Thymus (tissue), 11 donors: ENCODE results near the gene GRIK1. TPM values are rescaled to one million over a fixed set of nuclear protein-coding genes. Genes with fewer than 3 reads are reported as not detected.

Experiments
- DNase-seq, 9 donors: peaks; one replicate each; pipeline ENCODE4 v3.0.0-alpha.2; 2013; ENCODE audit warnings: low spot score in 9 of 9, low read depth in 6 of 9, missing footprints in 1 of 9
- H3K27ac ChIP-seq, 2 donors: one replicate each; pipeline ENCODE4 v1.5.1; 2013; ENCODE audit warnings: control low read depth in 1 of 2, low read depth in 1 of 2, low read length in 1 of 2, mild to moderate bottlenecking in 1 of 2, moderate library complexity in 1 of 2
- H3K27me3 ChIP-seq, 2 donors: one replicate each; pipeline ENCODE4 v1.5.1; 2013; ENCODE audit warnings: low read length in 1 of 2; ENCODE audit not compliant: control insufficient read depth in 2 of 2, insufficient read depth in 1 of 2
- H3K36me3 ChIP-seq, 2 donors: one replicate each; pipeline ENCODE4 v1.5.1; 2013; ENCODE audit warnings: low read length in 1 of 2, mild to moderate bottlenecking in 1 of 2, moderate library complexity in 1 of 2; ENCODE audit not compliant: control insufficient read depth in 2 of 2, insufficient read depth in 2 of 2
- H3K4me1 ChIP-seq, 2 donors: one replicate each; pipeline ENCODE4 v1.5.1; 2013; ENCODE audit warnings: low read length in 2 of 2; ENCODE audit not compliant: control insufficient read depth in 2 of 2, insufficient read depth in 2 of 2
- H3K4me3 ChIP-seq, 2 donors: one replicate each; pipeline ENCODE4 v1.5.1; 2013; ENCODE audit warnings: low read length in 2 of 2, control low read depth in 1 of 2, mild to moderate bottlenecking in 1 of 2
- H3K9me3 ChIP-seq, 2 donors: one replicate each; pipeline ENCODE4 v1.5.1; 2013; ENCODE audit warnings: low read length in 1 of 2, mild to moderate bottlenecking in 1 of 2; ENCODE audit not compliant: control insufficient read depth in 2 of 2, insufficient read depth in 1 of 2
- WGBS: extraction: QIAGEN DNeasy Blood & Tissue Kit; methylation state at CpG from one replicate; pipeline ENCODE4 v1.1.7; 2013; 5-methylcytosine and 5-hydroxymethylcytosine counted together
- polyA plus RNA-seq: library from polyadenylated mRNA; stranded (reverse); fragments of 200-250 nt; gene quantifications from one replicate; pipeline ENCODE4 v1.2.3, GENCODE V29; 2013
- total RNA-seq: library from RNA; stranded (reverse); fragments of 120-200 nt; gene quantifications from one replicate; pipeline ENCODE4 v1.2.4, GENCODE V29; 2013
- donor health status: healthy.

The GRIK1 gene
- total and polyA plus RNA-seq, 2 donors: 0.05 to 0.11 TPM

DNA sequence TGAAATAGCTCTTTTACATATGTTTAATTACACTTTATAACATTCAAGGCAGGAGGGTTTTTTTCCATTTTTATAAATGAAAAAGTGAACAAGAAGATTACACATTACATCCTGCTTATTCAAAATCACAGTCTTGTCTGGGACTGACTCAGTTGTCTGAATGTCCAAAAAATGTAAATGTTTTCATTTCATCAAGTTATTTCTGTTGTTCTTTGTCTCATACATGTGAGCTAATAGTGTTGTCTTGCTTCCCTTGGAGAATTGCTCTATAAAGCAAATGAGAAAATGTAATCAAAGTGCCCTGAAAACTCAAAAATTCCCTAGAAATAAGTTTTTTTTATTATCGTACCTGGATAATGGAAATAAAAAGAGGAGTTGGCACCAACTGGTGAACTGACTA is 242.9 kb downstream of the GRIK1 start:
- no peaks in the 10 kb centered on the region for H3K27me3 ChIP-seq
- no peaks in the 10 kb centered on the region for H3K36me3 ChIP-seq
- no peak for DNase-seq
- no peak overlapping the region for H3K27ac ChIP-seq
- H3K4me3 ChIP-seq: no peak overlapping the region
- no peaks in the 10 kb centered on the region for H3K9me3 ChIP-seq
- WGBS: 96% methylated on average over 1 of the region's 1 CpG
- H3K4me1 ChIP-seq: no peaks in the 10 kb centered on the region

DNA sequence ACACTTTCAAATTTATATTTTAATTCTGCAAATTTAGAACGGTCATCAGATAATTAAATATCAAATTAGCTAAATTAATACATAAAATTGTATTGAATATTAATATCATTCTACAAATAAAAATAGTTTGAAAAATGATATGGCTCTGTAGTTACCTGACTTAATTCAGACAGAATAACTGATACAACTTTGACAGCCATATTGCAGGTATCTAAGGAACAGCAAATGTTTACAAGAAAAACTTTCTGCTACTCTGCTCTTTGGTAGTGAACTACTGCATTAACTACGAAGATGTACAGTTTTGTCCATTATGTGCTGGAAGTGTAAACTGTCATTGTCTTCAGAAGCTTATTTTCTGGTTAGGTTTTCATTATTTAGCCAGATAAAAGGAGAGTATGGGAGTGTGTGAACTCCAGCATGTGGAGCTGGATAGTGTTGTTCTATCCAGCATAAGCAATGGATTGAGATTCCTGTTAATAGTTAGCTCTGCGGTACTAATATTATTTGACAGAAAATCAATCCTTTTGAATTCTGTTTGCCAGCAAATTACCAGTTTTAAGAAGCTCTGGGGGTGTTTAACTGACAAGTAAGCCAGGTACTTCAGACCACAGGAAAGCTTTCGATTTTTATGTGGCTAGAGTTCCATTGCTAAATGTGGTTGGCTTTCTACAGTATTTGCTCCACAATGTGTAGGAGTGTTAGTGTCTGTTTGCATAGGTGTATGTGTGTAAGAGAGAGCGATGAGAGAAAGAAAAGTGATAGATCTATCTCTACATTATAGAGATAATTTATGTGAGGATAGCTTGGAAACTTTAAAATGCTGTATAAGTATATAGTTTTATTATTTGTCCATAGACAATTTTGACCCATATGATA is 247.9 kb downstream of the GRIK1 start:
- no peak overlapping the region for H3K27ac ChIP-seq
- H3K4me1 ChIP-seq: no peaks in the 10 kb centered on the region
- no peak overlapping the region for H3K4me3 ChIP-seq
- no peaks in the 10 kb centered on the region for H3K27me3 ChIP-seq
- no peaks in the 10 kb centered on the region for H3K36me3 ChIP-seq
- DNase-seq: peak in 1 of 9 donors; percentile 11
- WGBS: 82% methylated on average over 5 of the region's 5 CpGs
- no peaks in the 10 kb centered on the region for H3K9me3 ChIP-seq

DNA sequence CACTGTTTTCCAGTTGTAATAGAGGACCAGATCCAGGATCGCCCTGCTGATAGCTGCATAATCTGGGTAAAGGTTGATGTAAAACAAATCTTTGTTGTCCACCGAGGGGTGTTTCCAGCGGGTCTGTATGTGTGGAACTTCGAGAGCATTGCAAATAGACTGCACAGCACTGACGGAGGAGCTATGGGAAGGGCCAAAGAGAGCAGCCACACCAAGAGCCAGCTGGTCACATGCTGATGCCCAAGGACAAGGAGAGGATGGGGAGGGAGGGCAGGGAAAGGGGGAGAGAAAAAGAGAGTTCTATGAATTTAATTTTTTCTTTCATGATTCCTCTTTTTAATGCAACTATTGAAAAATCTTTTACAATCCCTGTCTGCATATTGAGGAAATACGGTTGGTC is 250.0 kb downstream of the GRIK1 start:
- Histone ChIP-seq H3K4me3 (no peak overlapping the region), H3K27me3 (no peaks in the 10 kb centered on the region), H3K36me3 (no peaks in the 10 kb centered on the region), H3K4me1 (no peaks in the 10 kb centered on the region), H3K9me3 (no peaks in the 10 kb centered on the region), H3K27ac (no peak overlapping the region)
- WGBS: 97% methylated on average over 6 of the region's 6 CpGs
- DNase-seq: no peak

DNA sequence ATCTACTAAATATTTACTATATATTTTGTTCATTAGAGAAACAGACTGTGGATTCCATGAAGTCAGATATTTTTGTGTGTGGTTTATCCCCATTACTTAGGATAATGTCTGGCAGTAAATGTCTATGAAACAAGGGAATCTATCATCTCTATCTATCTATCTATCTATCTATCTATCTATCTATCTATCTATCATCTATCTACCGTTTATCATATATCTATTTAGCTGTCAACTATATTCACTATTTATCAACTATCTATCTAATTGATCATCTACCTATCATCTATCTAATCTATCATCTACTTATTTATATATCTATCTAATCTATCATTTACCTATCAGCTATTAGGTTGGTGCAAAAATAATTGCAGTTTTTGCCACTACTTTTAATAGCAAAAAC is 255.7 kb downstream of the GRIK1 start:
- WGBS: 100% methylated on average over 1 of the region's 1 CpG

DNA sequence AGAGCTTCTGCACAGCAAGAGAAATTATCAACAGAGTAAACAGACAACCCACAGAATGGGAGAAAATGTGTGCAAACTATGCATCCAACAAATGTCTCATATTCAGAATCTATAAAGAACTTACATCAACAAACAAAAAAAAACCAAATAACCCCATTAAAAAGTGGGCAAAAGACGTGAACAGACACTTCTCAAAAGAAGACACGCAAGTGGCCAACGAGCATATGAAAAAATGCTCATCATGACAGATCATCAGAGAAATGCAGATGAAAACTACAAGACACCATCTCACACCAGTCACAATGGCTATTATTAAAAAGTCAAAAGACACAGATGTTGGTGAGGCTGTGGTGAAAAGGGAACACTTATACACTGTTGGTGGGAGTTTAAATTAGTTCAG is 257.0 kb downstream of the GRIK1 start:
- Histone ChIP-seq H3K36me3 (no peaks in the 10 kb centered on the region), H3K27ac (no peak overlapping the region), H3K4me3 (no peak overlapping the region), H3K9me3 (no peaks in the 10 kb centered on the region), H3K4me1 (no peaks in the 10 kb centered on the region), H3K27me3 (no peaks in the 10 kb centered on the region)
- 96% methylated on average over 3 of the region's 3 CpGs for WGBS
- no peak for DNase-seq

More for the DNA sequence above, 255.7 kb downstream of the GRIK1 start:
- Histone ChIP-seq H3K27ac (no peak overlapping the region), H3K4me3 (no peak overlapping the region), H3K9me3 (no peaks in the 10 kb centered on the region), H3K27me3 (no peaks in the 10 kb centered on the region), H3K4me1 (no peaks in the 10 kb centered on the region), H3K36me3 (no peaks in the 10 kb centered on the region)
- no peak for DNase-seq

DNA sequence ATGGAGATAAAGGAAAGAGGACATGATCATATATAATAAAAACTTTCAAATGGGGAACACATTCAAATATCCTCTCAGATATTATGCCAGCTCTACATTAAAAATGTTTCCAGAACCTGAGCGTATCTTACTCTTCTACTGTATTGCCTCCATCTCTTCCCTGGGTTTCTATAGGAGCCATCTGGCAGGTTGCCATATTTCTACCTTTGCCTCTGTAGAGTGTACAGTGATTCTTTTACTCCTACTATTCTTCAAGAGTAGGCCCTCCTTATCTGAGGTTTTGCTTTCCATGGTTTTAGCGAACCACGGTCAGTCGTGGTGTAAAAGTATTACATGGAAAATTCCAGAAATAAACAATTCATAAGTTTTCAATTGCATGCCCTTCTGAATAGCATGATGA is 259.5 kb downstream of the GRIK1 start:
- 93% methylated on average over 4 of the region's 4 CpGs for WGBS
- no peak overlapping the region for H3K4me3 ChIP-seq
- H3K36me3 ChIP-seq: no peaks in the 10 kb centered on the region
- no peaks in the 10 kb centered on the region for H3K4me1 ChIP-seq
- H3K27me3 ChIP-seq: no peaks in the 10 kb centered on the region
- H3K9me3 ChIP-seq: no peaks in the 10 kb centered on the region
- DNase-seq: no peak
- H3K27ac ChIP-seq: no peak overlapping the region

DNA sequence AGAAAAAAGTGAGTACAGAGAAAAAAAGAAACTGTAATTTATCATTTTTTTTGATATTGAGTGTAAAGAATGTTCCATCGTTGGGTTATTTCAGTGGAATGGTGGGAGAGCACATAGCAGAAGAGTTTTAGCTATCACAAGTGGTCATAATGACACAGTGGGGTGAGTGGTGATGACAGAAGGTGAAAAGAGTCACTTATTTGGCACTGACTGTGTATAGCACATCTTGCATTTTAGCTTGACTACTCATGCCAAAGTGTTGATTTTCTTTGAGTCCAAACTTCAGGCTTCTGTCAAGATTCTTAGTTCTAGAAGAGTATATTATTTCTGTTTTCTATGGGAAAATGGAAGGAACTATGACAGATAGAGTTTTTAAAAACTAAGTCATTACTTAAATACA is 261.2 kb downstream of the GRIK1 start:
- DNase-seq: no peak
- Histone ChIP-seq H3K4me3 (no peak overlapping the region), H3K36me3 (no peaks in the 10 kb centered on the region), H3K4me1 (no peaks in the 10 kb centered on the region), H3K27ac (no peak overlapping the region), H3K27me3 (no peaks in the 10 kb centered on the region), H3K9me3 (no peaks in the 10 kb centered on the region)
- WGBS: 90% methylated on average over 1 of the region's 1 CpG

DNA sequence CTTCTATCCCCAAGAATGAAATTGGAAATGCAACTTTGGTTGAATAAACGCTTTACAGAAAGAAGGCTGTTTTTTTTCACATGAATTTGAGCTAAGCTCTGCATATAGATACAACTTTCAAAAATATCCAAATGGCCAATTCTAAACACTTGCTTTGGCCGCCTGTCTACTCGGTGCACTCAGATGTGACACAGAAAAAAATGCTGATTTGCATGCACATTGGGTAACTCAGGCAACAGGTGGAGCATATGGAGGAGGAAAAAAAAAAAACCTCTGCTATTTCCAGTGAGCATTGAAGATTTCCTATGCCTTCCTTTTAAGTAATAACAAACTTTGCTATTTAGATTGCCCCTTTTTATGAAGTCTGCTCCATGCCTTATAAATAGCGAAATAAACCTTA is 262.5 kb downstream of the GRIK1 start:
- Histone ChIP-seq H3K4me3 (no peak overlapping the region), H3K27me3 (no peaks in the 10 kb centered on the region), H3K36me3 (no peaks in the 10 kb centered on the region), H3K27ac (no peak overlapping the region), H3K9me3 (no peaks in the 10 kb centered on the region), H3K4me1 (no peaks in the 10 kb centered on the region)
- 95% methylated on average over 4 of the region's 4 CpGs for WGBS
- DNase-seq: no peak

DNA sequence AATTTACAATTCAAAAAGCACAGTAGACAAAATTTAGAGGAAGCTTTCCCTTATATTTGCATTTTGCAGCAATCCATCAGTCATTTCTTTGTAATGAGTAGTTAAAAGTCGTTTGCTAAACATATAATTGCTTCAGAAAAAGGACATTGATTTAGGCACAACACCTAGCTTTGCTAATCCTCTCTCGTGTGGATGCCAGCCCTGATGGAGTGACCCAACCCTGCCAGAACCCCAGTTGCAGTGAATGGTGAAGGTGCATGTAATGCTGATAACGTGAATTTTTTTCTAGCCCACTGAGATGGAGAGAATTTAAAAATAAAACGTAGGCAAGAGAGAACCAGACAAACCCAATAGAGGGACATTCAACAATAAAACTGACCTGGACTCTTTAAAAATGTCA is 263.4 kb downstream of the GRIK1 start:
- Histone ChIP-seq H3K27ac (no peak overlapping the region), H3K36me3 (no peaks in the 10 kb centered on the region), H3K4me3 (no peak overlapping the region), H3K9me3 (no peaks in the 10 kb centered on the region), H3K27me3 (no peaks in the 10 kb centered on the region), H3K4me1 (no peaks in the 10 kb centered on the region)
- WGBS: 88% methylated on average over 4 of the region's 4 CpGs
- DNase-seq: no peak
